NCI-H2029 (cell line): ENCODE results near the gene BRIP1.

Experiments
- DNase-seq: peaks from one replicate; lab custom pipeline; 2025; lab: John Stamatoyannopoulos, UW

Gene BRIP1

GRCh38 chr17:61631800-61632199 lies 231.5 kb downstream of the BRIP1 start:
- DNase-seq: no peak
